ENCODE data around the gene TM2D1. TPM values are rescaled to one million over a fixed set of nuclear protein-coding genes. Genes with fewer than 3 reads are reported as not detected.
A peak's percentile ranks its signal among the peaks of the same experiment; 100 is the strongest.
"Not testable (repeated sequence)": the region's sequence is repeated elsewhere in the genome, so short reads cannot be mapped to it uniquely, and the experiment has no call there.

Gene TM2D1
- total RNA-seq, 1 experiment from 2014 or later = 22.7 TPM

GRCh38 chr1:61711969-61712368 is 13.0 kb downstream of the TM2D1 start:
- ChIA-PET RAD21 (ENCODE audit: low non-redundant PET in 1 of 2, low total read pairs in 2 of 2, uncharacterized antibody in 2 of 2, unreplicated experiment in 2 of 2) (no interaction called here), CTCF (no interaction called here), POLR2A (no interaction called here)
- H3K27ac ChIP-seq (ENCODE audit: low read depth, low read length) = no peak overlapping the region
- H3K4me2 ChIP-seq (ENCODE audit: low read length) = no peak overlapping the region
- intact Hi-C loops (cut with micrococcal nuclease) = no loop called here
- BruUV-seq (replicated peaks) = no TSS peak
- no peak overlapping the region for H2AFZ ChIP-seq (ENCODE audit: low read depth, low read length, poor library complexity, severe bottlenecking)
- no peaks in the 10 kb centered on the region for H3K9me3 ChIP-seq (ENCODE audit: control insufficient read depth in 1 of 2, insufficient read depth in 1 of 2, low read depth in 1 of 2, low read length in 2 of 2)
- H3K9me2 ChIP-seq (ENCODE audit: insufficient read depth) = no peaks in the 10 kb centered on the region
- H3K27me3 ChIP-seq (ENCODE audit: insufficient read depth, low read length) = no peaks in the 10 kb centered on the region
- no peaks in the 10 kb centered on the region; a peak in 1 of 4 replicates for H3K4me1 ChIP-seq (ENCODE audit: control insufficient read depth in 1 of 2, insufficient read depth in 2 of 2, low read length in 2 of 2)
- DNase-seq (ENCODE audit: low read depth, low spot score) (no peak), ATAC-seq (no peak)
- H3K79me2 ChIP-seq (ENCODE audit: insufficient read depth, low read length) = peaks cover 69% of the 10 kb centered on the region
- TF ChIP-seq ATF3 (IDR thresholded peaks at IDR 0.05) (no peak), ZBTB33 (IDR thresholded peaks at IDR 0.05; ENCODE audit: extremely low read depth, insufficient replicate concordance, low read length) (no peak), CEBPB (IDR thresholded peaks at IDR 0.05; ENCODE audit: low read depth) (no peak), CTCF (IDR thresholded peaks at IDR 0.05 in 2 of 3, conservative IDR thresholded peaks at IDR 0.05 in 1 of 3; ENCODE audit: borderline replicate concordance in 1 of 3, insufficient read depth in 1 of 3, low read depth in 2 of 3, low read length in 2 of 3) (no peak), POLR2AphosphoS5 (IDR thresholded peaks at IDR 0.05; ENCODE audit: low read depth, low read length) (no peak), SIN3A (IDR thresholded peaks at IDR 0.05; ENCODE audit: low read depth) (no peak), RAD21 (IDR thresholded peaks at IDR 0.05; ENCODE audit: low read depth) (no peak), CBX3 (IDR thresholded peaks at IDR 0.05; ENCODE audit: low read depth) (no peak), MAX (IDR thresholded peaks at IDR 0.05) (no peak), SP1 (IDR thresholded peaks at IDR 0.05; ENCODE audit: low read depth) (no peak), TCF7L2 (IDR thresholded peaks at IDR 0.05; ENCODE audit: borderline replicate concordance, extremely low read depth, insufficient read depth, insufficient read length) (no peak)
- H3K9ac ChIP-seq (ENCODE audit: low read length) = no peak overlapping the region
- H3K4me3 ChIP-seq (replicated peaks in 1 of 2; ENCODE audit: low read depth in 1 of 2, low read length in 2 of 2) = no peak overlapping the region
- H3K36me3 ChIP-seq (ENCODE audit: control insufficient read depth in 1 of 2, insufficient read depth in 2 of 2, low read length in 2 of 2) = peaks cover 10% of the 10 kb centered on the region in 2 experiments; a peak in 3 of 4 replicates
- no peaks in the 10 kb centered on the region for H4K20me1 ChIP-seq (ENCODE audit: insufficient read depth)

- ATAC-seq = peak; percentile 38; the same call in 1 of the 2 replicates
- H3K4me2 ChIP-seq (ENCODE audit: low read length); intact Hi-C loops (cut with micrococcal nuclease); H3K4me1 ChIP-seq (ENCODE audit: control insufficient read depth in 1 of 2, insufficient read depth in 2 of 2, low read length in 2 of 2); H3K9ac ChIP-seq (ENCODE audit: low read length); H3K9me3 ChIP-seq (ENCODE audit: control insufficient read depth in 1 of 2, insufficient read depth in 1 of 2, low read depth in 1 of 2, low read length in 2 of 2); H3K4me3 ChIP-seq (replicated peaks in 1 of 2; ENCODE audit: low read depth in 1 of 2, low read length in 2 of 2); H3K27ac ChIP-seq (ENCODE audit: low read depth, low read length); POLR2A ChIA-PET; H3K9me2 ChIP-seq (ENCODE audit: insufficient read depth); H3K27me3 ChIP-seq (ENCODE audit: insufficient read depth, low read length); RAD21 ChIA-PET (ENCODE audit: low non-redundant PET in 1 of 2, low total read pairs in 2 of 2, uncharacterized antibody in 2 of 2, unreplicated experiment in 2 of 2); H2AFZ ChIP-seq (ENCODE audit: low read depth, low read length, poor library complexity, severe bottlenecking); BruUV-seq (replicated peaks); CTCF ChIA-PET; H4K20me1 ChIP-seq (ENCODE audit: insufficient read depth); DNase-seq (ENCODE audit: low read depth, low spot score): not testable (repeated sequence)
- Histone ChIP-seq H3K36me3 (ENCODE audit: control insufficient read depth in 1 of 2, insufficient read depth in 2 of 2, low read length in 2 of 2) (peaks cover 10% of the 10 kb centered on the region in 2 experiments; a peak in 3 of 4 replicates), H3K79me2 (ENCODE audit: insufficient read depth, low read length) (peaks cover 64% of the 10 kb centered on the region)
Measured at GRCh38 chr1:61711257-61711656, 13.7 kb downstream of the TM2D1 start.

All from HCT116 (cell line).